NCI-H1417 treated with DMSO at 0.1 percent for 48 hours (cell line): ENCODE measurements around the gene MTERF4.

Experiments
- DNase-seq: peaks from one replicate; lab custom pipeline; 2025; lab: John Stamatoyannopoulos, UW

Gene MTERF4

DNA sequence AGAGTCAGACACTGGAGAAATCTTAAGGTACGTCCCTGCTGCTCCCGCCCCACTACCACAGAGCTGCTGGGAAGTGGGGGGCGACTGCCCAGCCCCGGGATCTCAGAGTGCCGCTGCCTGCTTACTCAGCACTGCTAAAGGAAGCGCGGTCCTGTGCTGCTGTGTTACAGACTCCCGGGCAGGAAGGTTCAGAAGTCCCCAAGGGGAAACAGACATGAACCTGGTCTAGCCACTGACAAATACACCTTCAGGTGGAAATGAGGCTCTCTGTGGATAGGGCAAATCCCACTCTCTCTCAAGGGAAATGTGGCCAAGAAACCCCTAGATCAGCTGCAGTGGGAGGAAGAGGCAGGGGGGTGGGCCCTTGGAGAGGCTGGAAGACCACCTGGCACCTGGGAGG is 13.7 kb downstream of the MTERF4 start:
- DNase-seq: no peak

DNA sequence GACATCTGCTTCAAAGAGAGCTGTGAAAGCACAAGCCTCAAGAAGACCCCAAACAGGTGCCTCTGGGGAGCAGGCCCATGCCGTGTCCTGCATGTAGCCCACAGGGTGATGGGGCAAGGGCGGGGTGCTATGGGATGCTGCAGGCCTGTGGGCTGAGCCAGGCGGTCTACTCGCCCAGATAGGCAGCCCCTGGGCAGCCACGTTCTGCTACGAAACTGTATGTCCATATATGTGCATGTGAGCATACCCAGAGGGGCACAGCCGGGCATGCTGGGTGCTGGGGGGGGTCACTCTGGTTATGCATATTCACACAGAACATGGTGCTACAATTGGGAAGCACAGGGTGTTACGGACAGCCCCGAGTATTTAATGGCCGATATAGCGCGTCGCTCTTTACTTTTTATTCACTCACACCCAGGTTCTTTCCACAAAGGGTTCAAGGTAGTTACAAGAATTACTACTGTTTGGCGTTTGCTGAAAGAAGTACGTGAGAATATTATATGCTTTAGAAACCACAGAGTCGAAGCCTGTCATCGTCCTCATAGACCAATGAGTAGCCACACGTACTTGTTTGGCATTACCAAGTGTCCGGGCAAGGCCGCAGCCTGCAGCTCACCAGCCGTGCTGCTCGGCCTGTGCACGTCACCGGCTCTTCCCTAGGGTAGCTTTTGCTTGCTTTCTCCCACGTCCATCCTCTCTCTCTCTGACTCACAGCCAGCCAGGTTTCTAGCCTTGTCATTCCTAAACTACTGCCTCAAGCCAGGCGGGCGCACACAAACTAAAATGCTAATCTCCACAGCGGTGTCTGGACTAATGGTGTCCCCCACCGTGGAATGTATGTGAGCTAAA is 14.4 kb downstream of the MTERF4 start:
- DNase-seq: no peak

DNA sequence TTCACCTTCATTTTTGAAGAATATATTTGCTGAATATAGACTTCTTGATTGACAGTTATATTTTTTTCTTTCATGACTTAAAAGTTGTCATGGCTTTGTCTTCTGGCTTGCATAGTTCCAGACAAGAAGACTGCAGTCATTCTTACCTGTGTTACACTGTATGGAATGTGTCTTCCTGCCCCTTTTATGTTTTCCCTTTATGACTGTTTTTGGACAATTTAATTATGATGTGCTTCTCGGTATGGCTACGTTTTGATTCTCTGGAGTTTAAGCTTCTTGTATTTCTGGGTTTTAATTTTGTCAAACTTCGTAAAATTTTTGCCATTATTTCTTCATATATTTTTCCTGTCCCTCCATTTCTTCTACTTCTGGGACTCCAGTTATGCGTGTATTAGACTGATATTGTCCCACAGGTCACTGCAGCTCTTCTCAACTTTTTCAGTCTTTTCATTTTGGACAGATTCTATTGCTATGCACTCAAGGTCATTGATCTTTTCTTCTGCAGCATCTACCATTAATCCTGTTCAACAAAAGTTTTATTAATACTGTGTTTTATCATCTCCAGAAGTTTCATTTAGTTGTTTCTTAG is 17.1 kb downstream of the MTERF4 start:
- DNase-seq: no peak

DNA sequence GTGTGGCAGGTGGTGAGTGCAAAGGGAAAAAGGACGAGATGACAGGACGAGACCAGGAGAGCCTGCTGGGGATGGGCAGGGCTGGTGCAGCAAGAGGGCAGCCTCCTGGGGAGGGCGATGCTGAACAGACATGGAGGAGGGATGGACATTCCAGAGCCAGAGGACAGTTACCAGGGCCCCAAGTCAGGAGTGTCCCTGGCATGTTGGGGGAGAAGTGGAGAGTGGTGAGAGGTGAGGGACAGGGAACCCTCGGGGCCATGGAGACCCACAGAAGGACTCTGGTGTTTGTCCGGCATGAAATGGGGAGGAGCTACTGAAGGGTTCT is 19.0 kb downstream of the MTERF4 start:
- DNase-seq: no peak

DNA sequence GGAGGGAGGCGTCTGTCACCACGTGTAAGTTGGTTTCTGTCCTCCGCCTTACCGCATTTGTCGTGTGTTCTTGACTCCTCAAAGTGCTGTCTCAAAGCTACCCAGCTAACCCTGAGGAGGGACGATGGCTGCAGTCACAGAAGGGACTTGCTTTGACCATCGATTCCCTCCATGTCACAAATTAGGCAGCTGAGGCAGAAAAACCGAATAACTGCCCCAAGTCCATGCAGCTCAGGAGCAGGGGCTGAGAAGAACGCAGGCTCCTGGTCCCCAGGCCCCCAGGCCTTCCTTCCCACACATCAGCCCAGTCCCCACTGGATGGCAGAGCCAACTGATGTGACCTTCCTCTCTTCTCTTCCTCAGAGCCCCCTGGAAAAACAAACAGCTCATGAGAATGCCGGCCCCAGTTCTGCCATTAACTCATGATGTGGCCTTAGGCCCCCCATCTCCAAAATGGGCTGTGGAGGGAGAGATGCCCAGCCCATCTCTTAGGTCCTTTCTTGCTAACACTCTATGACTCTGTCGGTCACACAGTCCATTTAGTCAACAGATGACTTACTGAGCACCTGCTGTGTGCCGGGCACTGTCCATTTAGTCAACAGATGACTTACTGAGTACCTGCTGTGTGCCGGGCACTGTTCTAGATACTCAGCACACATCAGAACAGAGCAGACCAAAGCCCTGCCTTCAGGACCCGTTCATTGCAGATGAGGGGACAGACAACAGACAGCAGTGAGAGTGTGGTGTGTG is 19.6 kb downstream of the MTERF4 start:
- no peak for DNase-seq

DNA sequence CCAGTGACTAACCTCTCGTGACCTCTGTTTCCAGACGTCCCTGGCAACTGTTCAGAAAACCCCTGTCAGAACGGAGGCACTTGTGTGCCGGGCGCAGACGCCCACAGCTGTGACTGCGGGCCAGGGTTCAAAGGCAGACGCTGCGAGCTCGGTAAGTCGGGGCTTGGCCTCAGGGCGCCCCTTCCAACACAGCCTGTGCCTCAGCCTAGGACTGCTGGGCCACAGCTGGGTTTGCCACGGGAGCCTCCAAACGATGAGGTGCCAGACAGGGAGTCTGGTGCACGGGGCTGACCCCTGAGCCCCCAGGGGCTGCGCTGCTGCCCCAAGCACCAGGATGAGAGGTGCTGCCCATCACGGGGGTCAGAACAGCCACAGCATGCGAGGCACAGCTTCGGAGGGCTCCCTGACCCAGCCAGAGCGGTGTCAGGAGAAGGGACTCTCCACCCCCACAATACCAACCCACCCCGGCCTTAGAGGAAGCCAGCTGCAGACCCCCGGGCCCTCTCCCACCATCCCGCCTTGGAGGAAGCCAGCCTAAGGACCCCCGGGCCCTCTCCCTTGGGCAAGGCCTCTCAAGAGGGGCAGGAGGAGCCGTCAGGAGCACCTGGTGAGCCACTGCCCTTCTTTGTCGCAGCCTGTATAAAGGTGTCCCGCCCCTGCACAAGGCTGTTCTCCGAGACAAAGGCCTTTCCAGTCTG is 20.3 kb downstream of the MTERF4 start:
- DNase-seq: no peak

DNA sequence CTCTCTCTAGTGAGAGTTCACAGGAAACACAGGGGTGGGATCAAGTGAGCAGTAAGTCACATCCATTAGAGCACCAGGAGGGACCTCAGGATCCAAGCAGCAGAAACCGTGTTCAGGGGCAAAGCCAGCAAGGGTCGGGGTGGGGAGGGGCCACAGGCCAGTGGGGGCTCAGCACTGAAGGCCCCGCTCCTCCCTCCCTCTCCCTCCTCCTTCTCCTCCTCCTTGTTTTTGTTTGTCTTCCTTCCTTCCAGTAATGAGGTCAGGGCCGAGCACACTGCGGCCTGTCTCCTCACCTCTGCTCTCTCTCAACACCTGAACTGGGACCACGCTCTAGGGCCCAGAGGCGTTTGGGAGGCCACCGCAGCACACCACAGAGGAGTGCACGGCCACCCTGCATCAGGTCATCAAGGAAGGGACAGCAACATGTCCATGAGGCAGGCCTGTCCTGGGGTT is 20.9 kb downstream of the MTERF4 start:
- no peak for DNase-seq

DNA sequence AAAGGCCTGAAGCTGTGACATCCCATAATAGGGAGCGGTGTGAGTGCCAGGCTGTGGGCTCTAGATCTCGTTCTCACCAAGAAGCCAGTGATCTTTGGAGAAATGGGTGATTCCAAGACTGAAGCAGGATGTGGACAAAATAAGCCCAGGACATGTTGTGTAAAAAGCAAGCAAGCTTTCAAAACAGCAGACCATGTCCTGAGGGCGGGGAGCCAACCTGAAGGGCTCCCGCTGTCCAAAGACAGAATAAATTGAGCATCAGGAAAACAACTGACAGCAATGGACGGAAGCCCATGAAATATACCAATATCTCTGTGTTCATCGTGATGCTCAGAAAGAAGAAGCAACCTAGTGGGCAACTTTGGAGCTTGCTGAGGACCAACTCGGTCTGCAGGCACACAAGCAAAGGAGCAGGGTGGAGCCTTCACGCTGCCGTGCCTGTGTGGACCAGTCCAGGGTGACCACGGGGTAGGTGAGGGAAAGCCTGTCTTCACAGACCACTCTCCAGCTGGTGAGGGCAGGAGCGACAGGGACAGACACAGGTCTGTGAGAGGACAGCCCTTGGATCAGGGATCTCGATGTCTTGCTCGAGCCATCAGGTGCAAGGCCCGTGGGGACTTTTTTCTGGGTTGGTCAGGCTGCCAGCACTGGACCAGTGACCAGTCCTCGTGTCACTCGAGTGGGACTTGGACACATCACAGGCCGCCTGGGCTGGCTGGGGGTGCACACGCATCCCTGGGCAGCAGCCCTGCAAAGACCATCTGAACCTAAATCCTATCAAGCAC is 21.5 kb downstream of the MTERF4 start:
- no peak for DNase-seq

DNA sequence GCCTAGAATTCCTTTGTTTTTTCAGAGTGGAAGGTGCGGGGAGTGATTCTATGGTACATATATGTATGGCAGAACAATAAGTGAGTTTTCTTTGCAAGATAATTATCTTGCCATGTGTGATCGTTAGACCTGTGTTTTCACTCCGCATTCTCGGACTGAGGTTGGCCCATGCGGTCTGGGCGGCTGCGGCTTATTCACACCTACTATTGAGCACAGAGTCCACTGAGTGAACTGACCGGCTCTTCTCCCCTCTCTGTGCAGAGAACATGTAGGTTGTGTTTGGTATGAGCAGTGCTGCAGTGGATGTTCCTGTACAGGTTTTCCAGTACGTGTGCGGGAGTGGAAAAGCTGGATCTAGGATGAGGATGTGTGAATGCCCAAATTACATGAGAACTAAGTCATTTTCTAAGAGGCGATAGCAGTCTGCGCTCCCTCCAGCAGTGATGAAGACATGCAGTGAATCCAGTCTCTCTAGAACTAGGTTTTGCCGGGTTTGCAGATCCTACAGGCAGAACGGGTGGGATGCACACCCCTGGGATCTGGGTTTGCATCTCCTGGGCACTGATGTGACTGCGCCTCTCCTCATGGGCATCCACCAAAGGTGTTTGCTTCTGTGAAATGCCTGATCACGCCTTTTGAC is 27.1 kb downstream of the MTERF4 start:
- no peak for DNase-seq

DNA sequence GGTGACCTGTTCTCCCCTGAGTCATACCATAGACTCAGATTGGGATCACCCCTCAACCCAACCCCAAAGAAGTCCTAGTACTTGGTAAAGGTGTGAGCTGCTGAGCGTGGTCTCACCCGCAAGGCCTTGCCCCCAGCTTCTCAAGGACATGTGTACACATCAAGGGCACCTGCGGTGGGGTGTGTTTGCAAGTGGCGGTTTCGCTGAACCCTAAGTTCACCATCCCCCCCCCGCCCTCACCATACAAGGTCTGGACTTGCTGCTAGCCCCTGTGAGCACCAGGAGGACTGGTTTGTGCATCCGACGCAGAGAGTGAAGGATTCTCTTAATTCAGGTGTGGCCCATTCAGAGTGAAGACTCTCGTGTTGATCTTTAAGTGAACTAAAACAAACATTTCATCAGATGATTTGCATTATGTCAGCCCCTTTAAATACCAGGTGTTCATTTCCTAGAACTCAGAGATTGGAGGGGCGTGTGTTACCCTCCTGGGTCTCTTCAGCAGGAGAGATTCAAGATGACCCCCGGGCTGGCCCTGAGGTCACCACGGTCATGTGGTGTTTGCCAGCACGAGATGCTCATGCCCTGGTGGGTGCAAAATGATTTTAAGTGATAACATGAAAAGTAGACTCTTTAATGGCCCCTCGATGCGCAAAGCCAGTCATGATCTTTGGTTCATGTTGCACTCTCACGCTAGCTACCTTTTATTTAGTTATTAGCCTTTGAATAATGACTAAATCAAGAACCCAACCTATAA is 27.8 kb downstream of the MTERF4 start:
- DNase-seq: no peak

DNA sequence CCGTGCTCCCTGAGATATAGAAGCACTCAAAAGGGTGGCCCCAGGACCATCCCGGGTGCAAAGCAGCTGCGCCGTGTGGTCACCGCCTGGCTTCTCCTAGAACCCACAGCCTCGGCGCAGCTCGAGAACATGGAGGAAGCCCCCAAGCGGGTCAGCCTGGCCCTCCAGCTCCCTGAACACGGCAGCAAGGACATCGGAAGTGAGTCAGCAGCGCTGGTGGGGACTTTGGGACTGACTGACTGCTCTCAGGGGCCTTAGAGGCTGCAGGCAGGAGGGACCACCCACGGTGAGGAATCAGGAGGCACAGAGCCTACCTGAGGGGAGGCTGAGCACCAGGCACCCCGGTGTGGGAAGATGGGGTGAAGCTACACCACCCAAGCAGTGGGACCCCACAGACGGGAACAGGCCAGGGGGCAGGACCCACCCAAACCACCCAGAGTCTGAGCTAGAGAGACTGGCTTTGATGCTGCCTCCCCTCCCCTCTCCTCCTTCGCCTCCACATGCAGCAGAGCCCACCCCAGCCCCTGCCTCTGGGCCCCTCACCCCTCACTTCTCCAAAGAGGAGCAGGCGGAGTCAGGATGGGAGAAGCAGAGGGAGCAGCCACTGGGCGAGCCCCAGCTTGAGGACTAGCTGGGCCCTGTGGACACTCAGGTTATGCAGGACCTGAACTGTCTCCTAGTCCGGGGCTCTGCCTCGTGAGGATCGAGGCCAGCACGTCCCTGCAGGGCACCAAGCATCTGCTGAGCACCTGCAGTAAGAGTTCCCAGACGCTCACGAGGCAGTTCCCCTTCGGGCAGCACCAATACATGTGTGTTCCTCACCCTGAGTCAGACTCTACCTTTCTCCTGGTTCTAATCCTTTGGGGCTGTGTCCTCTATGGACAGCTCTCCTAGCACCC is 28.7 kb downstream of the MTERF4 start:
- DNase-seq: no peak

DNA sequence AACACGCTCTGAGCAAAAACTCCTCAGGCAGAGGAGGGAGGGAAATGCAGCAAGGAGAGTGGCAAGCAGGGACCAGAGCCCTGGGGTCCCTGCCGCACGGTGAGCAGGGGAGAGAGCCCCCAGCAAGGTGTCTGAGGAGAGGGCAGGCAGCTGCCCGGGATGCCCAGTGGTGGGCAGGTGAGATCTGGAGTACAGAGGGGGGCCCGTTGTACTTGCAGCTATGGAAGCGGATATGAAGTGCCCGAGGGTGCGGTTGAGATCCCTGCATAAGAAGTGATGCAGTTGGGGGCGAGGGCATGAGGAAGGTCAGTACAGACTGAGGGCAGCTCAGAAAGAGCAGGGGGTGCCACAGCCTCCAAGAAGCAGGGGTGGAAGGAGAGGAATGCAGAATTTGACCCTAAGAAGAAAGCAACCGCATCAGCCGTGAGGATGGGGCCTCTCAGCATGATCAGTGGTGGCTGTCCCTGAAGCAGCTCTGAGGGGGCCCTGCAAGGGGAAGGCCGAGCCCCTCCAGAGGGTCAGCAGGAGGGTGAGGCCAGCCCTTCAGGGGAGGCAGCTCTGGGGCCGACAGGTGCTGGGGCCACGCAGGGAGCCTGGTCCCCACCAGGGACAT is 29.4 kb downstream of the MTERF4 start:
- DNase-seq: no peak

DNA sequence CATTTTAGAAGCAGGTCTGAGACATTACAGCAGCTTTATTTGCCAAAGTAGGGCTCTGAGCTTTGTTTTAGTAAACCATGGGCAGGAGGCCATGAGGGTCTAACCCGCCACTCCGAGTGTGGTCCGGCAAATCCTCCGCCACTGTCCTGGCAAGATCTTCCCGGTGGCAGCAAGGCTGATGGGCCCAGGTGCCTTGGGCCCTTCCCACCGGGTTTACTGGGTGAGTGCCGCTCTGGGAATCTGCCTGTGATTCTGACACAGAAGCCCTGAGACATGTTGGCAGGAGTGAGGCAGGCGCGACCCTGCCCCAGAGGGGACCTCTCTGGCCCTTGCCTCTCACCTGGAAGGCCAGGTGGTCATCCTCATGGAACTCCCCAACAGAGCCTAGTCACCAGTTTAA is 29.9 kb downstream of the MTERF4 start:
- no peak for DNase-seq

DNA sequence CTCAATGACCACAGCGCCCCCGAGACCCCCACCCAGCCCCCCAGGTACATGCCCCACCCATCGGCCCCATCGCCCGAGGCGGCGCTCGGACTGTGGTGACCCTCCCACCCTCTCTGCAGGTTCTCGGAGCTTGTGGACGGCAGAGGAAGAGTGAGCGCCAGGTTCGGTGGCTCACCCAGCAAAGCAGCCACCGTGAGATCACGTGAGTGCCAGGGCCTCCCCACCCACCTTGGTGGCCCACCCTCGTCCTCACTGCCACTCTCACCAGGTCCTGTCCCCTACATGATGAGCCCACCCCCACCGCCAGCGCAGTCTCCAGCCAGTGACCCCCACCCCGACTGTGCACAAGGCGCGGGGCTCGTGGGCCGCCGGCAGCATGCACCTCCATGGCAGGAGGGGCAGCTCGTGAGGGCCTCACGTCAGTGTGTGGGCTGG is 30.4 kb downstream of the MTERF4 start:
- DNase-seq: no peak

DNA sequence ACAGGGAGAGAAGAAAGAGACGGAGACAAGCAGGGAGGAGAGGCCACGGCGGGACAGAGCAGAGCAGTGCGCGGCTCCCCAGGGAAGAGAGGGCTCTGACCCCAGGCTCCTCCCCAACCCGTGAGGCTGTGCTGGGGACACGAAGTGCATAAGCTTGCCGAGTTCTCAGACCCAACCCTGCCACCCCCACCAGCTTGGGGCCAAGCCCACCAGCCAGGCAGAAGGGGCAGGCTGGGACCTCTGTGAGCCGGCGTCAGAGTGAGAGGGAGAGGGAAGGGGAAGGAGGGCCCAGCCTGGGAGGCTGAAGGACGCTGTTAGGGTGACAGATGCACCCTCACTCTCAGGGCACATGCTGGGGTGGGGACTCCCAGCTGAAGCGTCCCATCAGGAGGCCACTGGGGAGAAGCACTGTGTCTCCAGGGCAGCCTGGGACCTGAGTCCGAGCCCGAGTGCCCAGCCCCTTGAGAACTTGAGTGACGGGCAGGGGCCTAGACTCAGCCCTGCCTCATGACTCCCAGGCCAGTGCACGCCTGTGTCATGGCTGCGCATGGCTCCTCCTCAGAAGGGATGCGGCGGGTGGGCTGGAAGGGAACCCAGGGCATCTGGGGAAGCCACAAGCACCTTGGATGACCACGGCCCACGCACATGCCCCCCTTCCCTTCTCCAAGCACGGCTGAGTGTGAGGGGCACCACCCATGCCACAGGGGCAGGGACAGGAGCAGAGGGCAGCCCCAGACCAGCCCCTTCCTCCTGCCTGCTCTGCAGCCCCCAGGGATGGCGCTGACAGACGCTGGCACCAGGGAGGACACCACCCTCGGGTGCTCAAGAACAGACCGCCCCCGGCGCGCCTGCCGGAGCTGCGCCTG is 31.0 kb downstream of the MTERF4 start:
- no peak for DNase-seq

DNA sequence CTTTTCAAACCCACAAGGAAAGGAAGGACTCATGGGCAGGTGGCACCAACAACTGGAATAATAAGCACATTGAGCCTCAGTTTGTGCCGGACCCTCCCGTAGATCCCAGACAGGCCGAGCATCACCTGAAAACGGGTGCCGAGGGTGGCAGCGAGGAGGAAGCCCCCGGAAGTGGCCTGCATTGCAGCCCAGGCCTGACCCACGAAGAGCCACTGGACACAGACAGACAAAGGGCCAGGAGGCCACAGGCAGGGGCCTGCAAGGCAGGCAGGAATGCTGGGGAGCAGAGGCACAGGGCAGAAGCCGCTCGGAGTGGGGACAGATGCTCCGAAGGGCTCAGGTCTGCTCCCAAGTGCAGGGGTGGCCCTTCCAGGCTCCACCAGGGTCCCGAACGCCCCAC is 31.7 kb downstream of the MTERF4 start:
- no peak for DNase-seq

DNA sequence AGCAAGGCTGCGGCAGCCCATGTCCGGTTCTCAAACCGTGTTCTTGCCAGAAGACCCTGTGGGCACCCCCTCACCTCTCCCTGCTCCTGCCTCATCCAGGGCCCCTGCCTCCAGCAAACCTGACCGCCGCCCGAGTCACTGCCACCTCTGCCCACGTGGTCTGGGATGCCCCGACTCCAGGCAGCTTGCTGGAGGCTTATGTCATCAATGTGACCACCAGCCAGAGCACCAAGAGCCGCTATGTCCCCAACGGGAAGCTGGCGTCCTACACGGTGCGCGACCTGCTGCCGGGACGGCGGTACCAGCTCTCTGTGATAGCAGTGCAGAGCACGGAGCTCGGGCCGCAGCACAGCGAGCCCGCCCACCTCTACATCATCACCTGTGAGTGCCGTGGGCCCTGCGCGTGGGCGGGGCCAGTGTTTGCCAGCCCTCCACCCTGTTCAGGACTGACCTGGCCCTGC is 32.2 kb downstream of the MTERF4 start:
- no peak for DNase-seq
